ENCODE data around the gene MKS1.

Gene MKS1

GRCh38 chr17:58170622-58171021, 48.4 kb downstream of the MKS1 start:
- TF ChIP-seq CTCF (IDR thresholded peaks at IDR 0.05; ENCODE audit: insufficient read depth, low read length, poor library complexity, severe bottlenecking): no peak

DNA sequence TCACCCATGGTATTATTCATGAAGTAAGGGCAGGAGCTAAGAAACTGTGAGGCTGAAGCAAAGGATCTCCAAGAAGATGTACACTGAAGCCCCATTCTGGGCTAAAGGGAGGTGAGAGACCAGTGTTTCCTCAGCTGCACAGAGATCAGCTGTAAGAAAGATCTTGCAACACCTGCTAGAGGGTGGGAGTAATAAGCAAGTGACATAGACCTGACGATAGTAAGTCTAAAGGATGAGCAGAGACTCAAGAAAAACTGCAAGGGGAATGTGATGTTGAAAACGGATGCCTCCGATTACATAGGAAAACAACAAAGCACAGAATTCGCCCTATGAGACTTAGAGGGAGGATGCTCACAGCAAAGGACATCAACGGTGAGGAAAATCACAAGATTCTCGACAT, 52.4 kb downstream of the MKS1 start, which contains the start of gene OR4D2:
OR4D2 (plus strand) TSS at position 301 of the 400 bp plus-strand sequence. CDS start 2,674 bp downstream, outside the sequence.
- no peak for TF ChIP-seq CTCF (IDR thresholded peaks at IDR 0.05; ENCODE audit: insufficient read depth, low read length, poor library complexity, severe bottlenecking)
- Histone ChIP-seq H3K27me3 (replicated peaks; ENCODE audit: control insufficient read depth, insufficient read depth, low read length) (no peaks in the 10 kb centered on the region; the same call in 1 of the 2 replicates), H3K36me3 (ENCODE audit: control insufficient read depth, insufficient read depth, low read length) (no peaks in the 10 kb centered on the region)

More at GRCh38 chr17:58170622-58171021, 48.4 kb downstream of the MKS1 start:
- Histone ChIP-seq H3K27me3 (replicated peaks; ENCODE audit: control insufficient read depth, insufficient read depth, low read length) (no peaks in the 10 kb centered on the region; the same call in 1 of the 2 replicates), H3K36me3 (ENCODE audit: control insufficient read depth, insufficient read depth, low read length) (no peaks in the 10 kb centered on the region), H3K4me3 (replicated peaks; ENCODE audit: low read depth, low read length) (no peak overlapping the region)
- no peak for DNase-seq (ENCODE audit: extremely low read depth, insufficient read length)

GRCh38 chr17:58165981-58166380, 53.1 kb downstream of the MKS1 start:
- Histone ChIP-seq H3K27me3 (replicated peaks; ENCODE audit: control insufficient read depth, insufficient read depth, low read length) (no peaks in the 10 kb centered on the region; the same call in 1 of the 2 replicates), H3K4me3 (replicated peaks; ENCODE audit: low read depth, low read length) (no peak overlapping the region), H3K36me3 (ENCODE audit: control insufficient read depth, insufficient read depth, low read length) (no peaks in the 10 kb centered on the region)
- no peak for TF ChIP-seq CTCF (IDR thresholded peaks at IDR 0.05; ENCODE audit: insufficient read depth, low read length, poor library complexity, severe bottlenecking)
- no peak for DNase-seq (ENCODE audit: extremely low read depth, insufficient read length)

More for the DNA sequence above, 52.4 kb downstream of the MKS1 start, which contains the start of gene OR4D2:
- no peak for DNase-seq (ENCODE audit: extremely low read depth, insufficient read length)
- H3K4me3 ChIP-seq (replicated peaks; ENCODE audit: low read depth, low read length): no peak within 1 kb of the TSS

DNA sequence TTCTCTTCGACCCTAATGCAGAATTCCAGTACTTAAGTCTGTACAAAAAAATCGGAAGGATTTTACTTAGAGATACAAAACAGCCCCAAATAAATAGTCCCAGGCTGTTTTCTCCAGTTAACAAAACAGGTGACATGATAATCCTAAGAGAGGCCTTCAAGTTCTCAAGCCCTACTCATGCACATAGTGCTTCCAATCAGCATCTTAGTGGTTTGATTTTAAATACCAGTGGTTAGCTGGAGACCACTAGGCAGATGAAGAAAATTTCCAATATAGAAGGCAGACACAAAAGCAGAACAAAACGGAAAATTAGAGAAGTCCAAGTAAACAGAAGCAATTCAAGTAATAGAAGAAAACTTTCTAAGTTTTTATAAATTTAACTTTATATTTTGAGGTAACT, 57.5 kb downstream of the MKS1 start:
- Histone ChIP-seq H3K36me3 (ENCODE audit: control insufficient read depth, insufficient read depth, low read length) (no peaks in the 10 kb centered on the region), H3K27me3 (replicated peaks; ENCODE audit: control insufficient read depth, insufficient read depth, low read length) (peaks cover 2% of the 10 kb centered on the region), H3K4me3 (replicated peaks; ENCODE audit: low read depth, low read length) (no peak overlapping the region)
- no peak for TF ChIP-seq CTCF (IDR thresholded peaks at IDR 0.05; ENCODE audit: insufficient read depth, low read length, poor library complexity, severe bottlenecking)
- no peak for DNase-seq (ENCODE audit: extremely low read depth, insufficient read length)

DNA sequence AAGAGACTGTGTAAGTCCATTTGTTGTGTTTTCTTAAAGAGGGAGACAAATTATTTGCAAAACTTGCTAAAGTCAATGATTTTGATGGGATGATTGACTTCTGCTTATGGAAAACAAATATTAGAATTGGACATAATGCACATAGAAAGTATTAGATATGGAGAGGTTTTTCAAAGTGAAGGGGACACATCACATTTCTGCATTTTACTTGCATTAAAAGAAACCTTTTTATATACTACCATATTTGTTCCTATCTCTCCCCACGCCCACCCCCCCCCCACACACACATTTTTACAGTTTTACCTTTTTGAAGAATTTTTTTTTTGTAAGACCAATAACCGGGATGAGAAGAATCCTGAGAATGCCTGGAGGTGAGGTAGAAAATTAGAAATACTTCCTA, 60.9 kb downstream of the MKS1 start:
- DNase-seq (ENCODE audit: extremely low read depth, insufficient read length): no peak
- Histone ChIP-seq H3K4me3 (replicated peaks; ENCODE audit: low read depth, low read length) (no peak overlapping the region), H3K36me3 (ENCODE audit: control insufficient read depth, insufficient read depth, low read length) (no peaks in the 10 kb centered on the region), H3K27me3 (replicated peaks; ENCODE audit: control insufficient read depth, insufficient read depth, low read length) (peaks cover 3% of the 10 kb centered on the region)
- TF ChIP-seq CTCF (IDR thresholded peaks at IDR 0.05; ENCODE audit: insufficient read depth, low read length, poor library complexity, severe bottlenecking): no peak

Measured in GM06990 (cell line).